ENCODE measurements around the gene POC1B. TPM values are rescaled to one million over a fixed set of nuclear protein-coding genes. Genes with fewer than 3 reads are reported as not detected.

POC1B gene
- total RNA-seq, 1 donor from 2014 or later: 22.7 TPM

DNA sequence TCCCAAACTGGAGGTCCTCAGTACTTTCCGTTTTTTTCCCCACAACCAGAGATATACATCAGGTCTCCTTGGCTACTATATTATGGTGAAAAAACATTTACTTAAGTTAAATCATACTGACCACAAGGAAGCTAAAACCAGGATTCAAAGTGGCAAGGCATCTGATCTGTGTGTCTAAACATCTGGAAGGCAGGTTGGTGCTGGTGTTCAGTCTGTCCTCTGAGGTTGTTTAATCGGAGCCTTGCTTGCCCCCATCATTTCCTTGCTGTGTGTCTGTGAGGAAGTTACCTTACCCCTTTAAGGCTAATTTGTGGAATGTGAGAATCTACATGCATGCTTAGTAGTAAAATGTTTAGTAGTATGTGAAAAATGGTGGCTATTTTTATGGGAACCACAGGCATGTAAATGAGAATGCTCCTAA lies 76.9 kb downstream of the POC1B start:
- Mint-ChIP-seq H3K36me3 (ENCODE audit: low read depth, unreplicated experiment) (peaks cover 4% of the 10 kb centered on the region), H3K27ac (ENCODE audit: unreplicated experiment) (peak overlapping the region; percentile 36), H3K9me3 (ENCODE audit: unreplicated experiment) (no peaks in the 10 kb centered on the region), H3K4me1 (ENCODE audit: unreplicated experiment) (peaks cover 45% of the 10 kb centered on the region), H3K27me3 (ENCODE audit: unreplicated experiment) (no peaks in the 10 kb centered on the region), H3K4me3 (ENCODE audit: unreplicated experiment) (no peak overlapping the region)
- TF ChIP-seq, protein P1, sequence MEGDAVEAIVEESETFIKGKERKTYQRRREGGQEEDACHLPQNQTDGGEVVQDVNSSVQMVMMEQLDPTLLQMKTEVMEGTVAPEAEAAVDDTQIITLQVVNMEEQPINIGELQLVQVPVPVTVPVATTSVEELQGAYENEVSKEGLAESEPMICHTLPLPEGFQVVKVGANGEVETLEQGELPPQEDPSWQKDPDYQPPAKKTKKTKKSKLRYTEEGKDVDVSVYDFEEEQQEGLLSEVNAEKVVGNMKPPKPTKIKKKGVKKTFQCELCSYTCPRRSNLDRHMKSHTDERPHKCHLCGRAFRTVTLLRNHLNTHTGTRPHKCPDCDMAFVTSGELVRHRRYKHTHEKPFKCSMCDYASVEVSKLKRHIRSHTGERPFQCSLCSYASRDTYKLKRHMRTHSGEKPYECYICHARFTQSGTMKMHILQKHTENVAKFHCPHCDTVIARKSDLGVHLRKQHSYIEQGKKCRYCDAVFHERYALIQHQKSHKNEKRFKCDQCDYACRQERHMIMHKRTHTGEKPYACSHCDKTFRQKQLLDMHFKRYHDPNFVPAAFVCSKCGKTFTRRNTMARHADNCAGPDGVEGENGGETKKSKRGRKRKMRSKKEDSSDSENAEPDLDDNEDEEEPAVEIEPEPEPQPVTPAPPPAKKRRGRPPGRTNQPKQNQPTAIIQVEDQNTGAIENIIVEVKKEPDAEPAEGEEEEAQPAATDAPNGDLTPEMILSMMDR (IDR thresholded peaks at IDR 0.05; ENCODE audit: unreplicated experiment): no peak
- DNase-seq (ENCODE audit: low spot score): no peak

DNA sequence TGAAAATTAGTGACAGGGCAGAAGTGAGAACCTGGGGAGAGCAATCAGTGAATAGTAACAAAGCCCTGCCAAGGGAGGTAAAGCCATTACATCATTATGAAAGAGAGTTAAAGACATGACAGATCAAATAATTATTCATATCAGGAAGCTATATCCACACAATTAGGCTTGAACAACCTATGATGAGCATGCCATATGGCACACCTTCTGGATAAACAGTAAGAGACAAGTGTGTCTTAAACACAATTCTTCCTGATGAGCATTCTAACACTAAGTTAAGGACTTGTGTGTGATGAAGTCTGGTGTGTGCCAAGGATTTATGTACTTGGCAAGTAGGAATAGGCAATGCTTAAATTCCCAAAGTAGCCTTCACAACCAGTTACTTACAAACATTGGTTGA lies 77.3 kb downstream of the POC1B start:
- TF ChIP-seq, protein P1 (IDR thresholded peaks at IDR 0.05; ENCODE audit: unreplicated experiment): no peak
- H3K36me3 Mint-ChIP-seq (ENCODE audit: low read depth, unreplicated experiment): peaks cover 4% of the 10 kb centered on the region
- H3K9me3 Mint-ChIP-seq (ENCODE audit: unreplicated experiment): no peaks in the 10 kb centered on the region
- peak overlapping the region; percentile 36 for H3K27ac Mint-ChIP-seq (ENCODE audit: unreplicated experiment)
- H3K4me1 Mint-ChIP-seq (ENCODE audit: unreplicated experiment): peaks cover 40% of the 10 kb centered on the region
- H3K4me3 Mint-ChIP-seq (ENCODE audit: unreplicated experiment): no peak overlapping the region
- no peak for DNase-seq (ENCODE audit: low spot score)
- no peaks in the 10 kb centered on the region for H3K27me3 Mint-ChIP-seq (ENCODE audit: unreplicated experiment)

GRCh38 chr12:89439941-89440340 lies 85.9 kb downstream of the POC1B start:
- DNase-seq (ENCODE audit: low spot score): no peak
- Mint-ChIP-seq H3K27me3 (ENCODE audit: unreplicated experiment) (no peaks in the 10 kb centered on the region), H3K9me3 (ENCODE audit: unreplicated experiment) (no peaks in the 10 kb centered on the region), H3K27ac (ENCODE audit: unreplicated experiment) (no peak overlapping the region), H3K36me3 (ENCODE audit: low read depth, unreplicated experiment) (peaks cover 18% of the 10 kb centered on the region), H3K4me3 (ENCODE audit: unreplicated experiment) (peak overlapping the region; percentile 12), H3K4me1 (ENCODE audit: unreplicated experiment) (no peaks in the 10 kb centered on the region)
- TF ChIP-seq, protein P1 (IDR thresholded peaks at IDR 0.05; ENCODE audit: unreplicated experiment): no peak

DNA sequence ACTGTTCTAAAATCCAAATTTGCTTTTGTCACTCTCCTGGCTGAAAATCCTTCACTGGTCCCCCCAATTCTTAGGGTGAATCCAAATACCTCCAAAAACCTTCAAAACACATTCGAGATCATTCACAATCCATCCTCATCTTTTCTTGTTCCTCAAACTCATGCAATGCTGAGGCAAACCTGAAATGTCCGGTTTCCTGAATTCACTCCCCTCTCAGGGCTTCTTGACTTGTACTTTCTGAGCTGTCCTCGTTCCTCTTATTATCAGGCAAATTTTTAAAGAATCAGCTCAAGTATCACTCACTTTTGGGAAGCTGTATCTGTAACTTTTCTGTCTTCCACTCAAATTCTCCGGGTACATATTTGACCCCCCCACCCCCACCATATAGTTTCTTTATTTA lies 88.6 kb downstream of the POC1B start:
- H3K4me3 Mint-ChIP-seq (ENCODE audit: unreplicated experiment): no peak overlapping the region
- TF ChIP-seq, protein P1 (IDR thresholded peaks at IDR 0.05; ENCODE audit: unreplicated experiment): no peak
- H3K4me1 Mint-ChIP-seq (ENCODE audit: unreplicated experiment): no peaks in the 10 kb centered on the region
- H3K27ac Mint-ChIP-seq (ENCODE audit: unreplicated experiment): no peak overlapping the region
- DNase-seq (ENCODE audit: low spot score): no peak
- no peaks in the 10 kb centered on the region for H3K9me3 Mint-ChIP-seq (ENCODE audit: unreplicated experiment)
- H3K36me3 Mint-ChIP-seq (ENCODE audit: low read depth, unreplicated experiment): peaks cover 26% of the 10 kb centered on the region
- no peaks in the 10 kb centered on the region for H3K27me3 Mint-ChIP-seq (ENCODE audit: unreplicated experiment)

GRCh38 chr12:89436062-89436461 lies 89.8 kb downstream of the POC1B start:
- no peak for DNase-seq (ENCODE audit: low spot score)
- Mint-ChIP-seq H3K4me3 (ENCODE audit: unreplicated experiment) (no peak overlapping the region), H3K9me3 (ENCODE audit: unreplicated experiment) (no peaks in the 10 kb centered on the region), H3K27me3 (ENCODE audit: unreplicated experiment) (no peaks in the 10 kb centered on the region), H3K27ac (ENCODE audit: unreplicated experiment) (no peak overlapping the region), H3K36me3 (ENCODE audit: low read depth, unreplicated experiment) (peaks cover 26% of the 10 kb centered on the region), H3K4me1 (ENCODE audit: unreplicated experiment) (no peaks in the 10 kb centered on the region)
- TF ChIP-seq, protein P1 (IDR thresholded peaks at IDR 0.05; ENCODE audit: unreplicated experiment): no peak

Data from endothelial cell (in vitro differentiated cells).